Ovary (tissue), 9 donors: ENCODE data around the gene CACNA2D3. TPM values are rescaled to one million over a fixed set of nuclear protein-coding genes. Genes with fewer than 3 reads are reported as not detected.

Experiments
- DNase-seq, 5 donors: peaks; one replicate each; pipeline ENCODE4 v3.0.0-alpha.2; 2019 to 2020
- H3K27ac ChIP-seq, 2 donors: fragments of 200-600 bp; one replicate each; pipeline versions ENCODE4 v1.5.1 to v1.8.0; 2019 to 2022
- H3K27me3 ChIP-seq: fragments of 200-600 bp; one replicate; pipeline ENCODE4 v1.8.0; 2022
- H3K36me3 ChIP-seq: fragments of 200-600 bp; sonication (generic); one replicate; pipeline ENCODE4 v1.5.1; 2019
- H3K4me1 ChIP-seq: one replicate; pipeline ENCODE4 v1.8.1; 2013; ENCODE audit warnings: mild to moderate bottlenecking, moderate library complexity; ENCODE audit not compliant: insufficient read depth
- H3K4me3 ChIP-seq: fragments of 200-600 bp; sonication (generic); one replicate; pipeline ENCODE4 v1.5.1; 2017
- H3K9me3 ChIP-seq, 2 donors: fragments of 200-600 bp in 1 of 2; sonication (generic) in 1 of 2; one replicate each; pipeline versions ENCODE4 v1.5.1 to v1.8.1; 2013 to 2019; ENCODE audit warnings: mild to moderate bottlenecking in 1 of 2, moderate library complexity in 1 of 2
- EP300 ChIP-seq: sonication (generic); formaldehyde crosslinking; IDR thresholded peaks from one replicate; pipeline ENCODE4 v1.6.1; 2017; ENCODE audit warnings: antibody characterized with exemption
- POLR2A ChIP-seq: fragments of 450-650 bp; IDR thresholded peaks from one replicate; pipeline ENCODE4 v1.6.1; 2017; ENCODE audit warnings: antibody characterized with exemption, mild to moderate bottlenecking, moderate library complexity
- WGBS, 3 donors: extraction: QIAGEN DNeasy Blood & Tissue Kit in 1 of 3; methylation state at CpG; one replicate each; pipeline versions ENCODE4 v1.1.5 to v1.1.7; 2013 to 2017; 5-methylcytosine and 5-hydroxymethylcytosine counted together
- intact Hi-C, 4 donors: fragments of 100-400 bp; cut with DNase I; formaldehyde crosslinking; loops; one replicate each; pipeline versions ENCODE4 v1.11.0 to v1.15.1; 2022 to 2023
- polyA plus RNA-seq, 2 donors: library from polyadenylated mRNA; stranded (reverse); fragments of 200-250 nt in 1 of 2; fragments of 350-450 nt in 1 of 2; fragmentation: Illumina TruSeq in 1 of 2; extraction: RNeasy Lipid Tissue Mini Kit (QIAGEN cat#74804) in 1 of 2; gene quantifications; one replicate each; pipeline ENCODE4 v1.2.3, GENCODE V29; 2013 to 2014
- total RNA-seq, 7 donors: library from RNA; depleted of rRNA in 2 of 7; stranded (reverse); fragments of >200 nt in 2 of 7; fragmentation: NEBNext Ultra II Directional in 3 of 7; extraction: Animal tissue kit (Norgen Biotek cat#: 25700) in 3 of 7; gene quantifications; one replicate each; pipeline versions ENCODE4 v1.1.0 to v1.2.4, GENCODE V29; 2016 to 2023
- TF ChIP-seq, protein P1 (sequence below), 3 donors: fragments of 450-650 bp in 2 of 3; fragments of 200-600 bp in 1 of 3; IDR thresholded peaks; one replicate each; pipeline versions ENCODE4 v1.5.1 to v1.8.0; 2016 to 2022; ENCODE audit warnings: antibody characterized with exemption in 3 of 3, mild to moderate bottlenecking in 1 of 3
- donor health status: DM: no; HTN: no; CAD: no; lungs with moderate emphysema.
- donor health status: DM: no; HTN: no; CAD: no.
- donor health status: Bipolar disorder and iron deficiency.
- donor health status: DM: yes; HTN: yes; CAD: no.
- donor health status: DM: no; HTN: no; CAD: no.
- donor health status: DM: yes; HTN: yes; CAD: no.

The CACNA2D3 gene
- total and polyA plus RNA-seq, 9 donors, result 2.0 to 10.1 (median 4.7) TPM

DNA sequence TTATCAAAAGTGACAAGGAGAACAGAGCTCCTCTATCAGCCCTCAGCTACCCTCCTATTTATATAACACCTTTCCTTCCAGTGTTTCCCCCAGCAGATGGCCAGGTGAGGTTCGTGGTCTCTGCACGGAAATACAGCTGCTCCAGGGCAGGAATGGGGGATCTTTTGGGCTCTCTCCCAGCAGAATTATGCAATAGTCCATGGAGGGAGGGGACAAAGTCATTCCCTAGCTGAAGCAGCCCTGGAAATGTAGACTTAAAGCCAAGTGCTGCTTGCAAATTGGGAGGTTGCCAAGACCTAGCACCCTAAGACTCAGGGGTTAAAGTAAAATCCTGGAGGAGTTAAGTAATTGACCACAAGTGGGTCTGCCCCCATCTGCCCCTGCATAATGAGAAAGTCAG lies 549.2 kb downstream of the CACNA2D3 start:
- Histone ChIP-seq H3K4me1 (no peaks in the 10 kb centered on the region), H3K9me3 (no peaks in the 10 kb centered on the region), H3K27me3 (no peaks in the 10 kb centered on the region), H3K27ac (no peak overlapping the region), H3K36me3 (no peaks in the 10 kb centered on the region), H3K4me3 (no peak overlapping the region)
- peak in 1 of 5 donors; percentile 19 for DNase-seq
- TF ChIP-seq POLR2A (no peak), EP300 (no peak)
- TF ChIP-seq, protein P1, sequence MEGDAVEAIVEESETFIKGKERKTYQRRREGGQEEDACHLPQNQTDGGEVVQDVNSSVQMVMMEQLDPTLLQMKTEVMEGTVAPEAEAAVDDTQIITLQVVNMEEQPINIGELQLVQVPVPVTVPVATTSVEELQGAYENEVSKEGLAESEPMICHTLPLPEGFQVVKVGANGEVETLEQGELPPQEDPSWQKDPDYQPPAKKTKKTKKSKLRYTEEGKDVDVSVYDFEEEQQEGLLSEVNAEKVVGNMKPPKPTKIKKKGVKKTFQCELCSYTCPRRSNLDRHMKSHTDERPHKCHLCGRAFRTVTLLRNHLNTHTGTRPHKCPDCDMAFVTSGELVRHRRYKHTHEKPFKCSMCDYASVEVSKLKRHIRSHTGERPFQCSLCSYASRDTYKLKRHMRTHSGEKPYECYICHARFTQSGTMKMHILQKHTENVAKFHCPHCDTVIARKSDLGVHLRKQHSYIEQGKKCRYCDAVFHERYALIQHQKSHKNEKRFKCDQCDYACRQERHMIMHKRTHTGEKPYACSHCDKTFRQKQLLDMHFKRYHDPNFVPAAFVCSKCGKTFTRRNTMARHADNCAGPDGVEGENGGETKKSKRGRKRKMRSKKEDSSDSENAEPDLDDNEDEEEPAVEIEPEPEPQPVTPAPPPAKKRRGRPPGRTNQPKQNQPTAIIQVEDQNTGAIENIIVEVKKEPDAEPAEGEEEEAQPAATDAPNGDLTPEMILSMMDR (IDR thresholded peaks at IDR 0.05), result no peak
- intact Hi-C loops, result no loop called here
- 18 to 34% (median 25%) methylated on average over 2 of the region's 2 CpGs for WGBS, 3 donors

DNA sequence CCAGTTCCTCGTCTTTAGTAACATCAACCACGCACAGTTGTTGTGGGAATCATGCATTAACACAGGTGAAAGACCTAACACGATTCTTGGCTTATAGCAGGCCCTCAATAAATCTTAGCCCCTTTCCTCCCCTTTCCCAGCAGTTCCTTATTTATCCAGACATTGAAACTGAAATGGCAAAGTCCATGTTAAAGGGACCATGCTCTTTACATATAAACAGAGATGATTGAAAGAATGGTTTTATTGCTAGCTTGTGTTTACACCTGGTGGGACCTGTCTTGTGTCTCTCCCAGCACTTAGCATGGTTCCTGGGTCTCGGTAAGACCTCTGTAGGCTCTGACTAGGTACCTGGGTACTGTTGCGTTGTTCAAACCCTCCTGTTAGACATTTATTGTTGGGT lies 553.7 kb downstream of the CACNA2D3 start:
- DNase-seq, result no peak
- WGBS, 3 donors, result 83 to 92% (median 90%) methylated on average over 5 of the region's 5 CpGs

DNA sequence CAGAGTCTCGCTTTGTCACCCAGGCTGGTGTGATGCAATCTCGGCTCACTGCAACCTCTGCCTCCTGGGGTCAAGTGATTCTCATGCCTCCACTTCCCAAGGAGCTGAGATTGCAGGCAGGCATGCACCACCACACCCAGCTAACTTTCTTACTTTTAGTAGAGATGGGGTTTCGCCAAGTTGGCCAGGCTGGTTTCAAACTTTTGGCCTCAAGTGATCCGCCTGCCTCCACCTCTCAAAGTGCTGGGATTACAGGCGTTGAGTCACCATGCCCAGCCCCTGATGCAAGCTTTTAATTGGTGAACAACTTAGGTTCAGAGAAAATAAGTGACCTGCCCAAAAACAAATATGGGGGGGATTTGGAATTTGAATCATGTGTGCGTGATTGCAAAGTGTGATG lies 559.4 kb downstream of the CACNA2D3 start:
- Histone ChIP-seq H3K27me3 (no peaks in the 10 kb centered on the region), H3K36me3 (no peaks in the 10 kb centered on the region), H3K9me3 (no peaks in the 10 kb centered on the region), H3K27ac (no peak overlapping the region), H3K4me1 (no peaks in the 10 kb centered on the region), H3K4me3 (no peak overlapping the region)
- WGBS, 3 donors, result 79 to 89% (median 83%) methylated on average over 6 of the region's 6 CpGs
- DNase-seq, result no peak
- TF ChIP-seq, protein P1 (IDR thresholded peaks at IDR 0.05), result no peak
- no peak for TF ChIP-seq EP300
- no peak for TF ChIP-seq POLR2A
- intact Hi-C loops, result no loop called here

More for the DNA sequence above, 553.7 kb downstream of the CACNA2D3 start:
- Histone ChIP-seq H3K4me3 (no peak overlapping the region), H3K9me3 (no peaks in the 10 kb centered on the region), H3K27me3 (no peaks in the 10 kb centered on the region), H3K4me1 (no peaks in the 10 kb centered on the region), H3K36me3 (no peaks in the 10 kb centered on the region), H3K27ac (no peak overlapping the region)
- intact Hi-C loops, result no loop called here
- TF ChIP-seq POLR2A (no peak), EP300 (no peak)
- TF ChIP-seq, protein P1 (IDR thresholded peaks at IDR 0.05), result no peak

- DNase-seq, result no peak
- Histone ChIP-seq H3K36me3 (no peaks in the 10 kb centered on the region), H3K27me3 (no peaks in the 10 kb centered on the region), H3K27ac (no peak overlapping the region), H3K4me3 (no peak overlapping the region), H3K9me3 (no peaks in the 10 kb centered on the region), H3K4me1 (no peaks in the 10 kb centered on the region)
- intact Hi-C loops, result no loop called here
- 76 to 86% (median 79%) methylated on average over 2 of the region's 2 CpGs for WGBS, 3 donors
- TF ChIP-seq, protein P1 (IDR thresholded peaks at IDR 0.05), result no peak
- TF ChIP-seq EP300 (no peak), POLR2A (no peak)
Observed at GRCh38 chr3:54685213-54685612, 562.9 kb downstream of the CACNA2D3 start.
